ENCODE data around the gene B4GALT1.

B4GALT1 gene

DNA sequence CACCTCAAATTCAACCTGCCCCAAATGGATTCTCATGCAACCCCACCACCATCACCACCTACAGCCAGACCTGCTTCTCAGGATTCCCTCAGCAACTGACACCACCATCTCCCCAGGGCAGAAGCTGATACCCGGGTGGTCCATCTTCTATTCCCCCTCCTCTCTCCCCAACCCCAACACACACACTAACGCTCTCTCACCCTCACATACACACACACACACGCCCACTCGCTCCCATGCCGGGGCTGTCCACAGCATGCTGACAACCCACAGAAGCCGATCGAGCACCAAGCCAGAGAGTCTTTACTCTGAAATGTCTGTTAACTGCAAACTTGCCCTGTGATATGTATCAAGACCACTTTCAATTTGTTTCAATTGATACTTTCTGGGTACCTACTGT lies 28.4 kb downstream of the B4GALT1 start:
- no peak for DNase-seq

GRCh38 chr9:33137781-33138264 lies 29.3 kb downstream of the B4GALT1 start:
- no peak for DNase-seq

DNA sequence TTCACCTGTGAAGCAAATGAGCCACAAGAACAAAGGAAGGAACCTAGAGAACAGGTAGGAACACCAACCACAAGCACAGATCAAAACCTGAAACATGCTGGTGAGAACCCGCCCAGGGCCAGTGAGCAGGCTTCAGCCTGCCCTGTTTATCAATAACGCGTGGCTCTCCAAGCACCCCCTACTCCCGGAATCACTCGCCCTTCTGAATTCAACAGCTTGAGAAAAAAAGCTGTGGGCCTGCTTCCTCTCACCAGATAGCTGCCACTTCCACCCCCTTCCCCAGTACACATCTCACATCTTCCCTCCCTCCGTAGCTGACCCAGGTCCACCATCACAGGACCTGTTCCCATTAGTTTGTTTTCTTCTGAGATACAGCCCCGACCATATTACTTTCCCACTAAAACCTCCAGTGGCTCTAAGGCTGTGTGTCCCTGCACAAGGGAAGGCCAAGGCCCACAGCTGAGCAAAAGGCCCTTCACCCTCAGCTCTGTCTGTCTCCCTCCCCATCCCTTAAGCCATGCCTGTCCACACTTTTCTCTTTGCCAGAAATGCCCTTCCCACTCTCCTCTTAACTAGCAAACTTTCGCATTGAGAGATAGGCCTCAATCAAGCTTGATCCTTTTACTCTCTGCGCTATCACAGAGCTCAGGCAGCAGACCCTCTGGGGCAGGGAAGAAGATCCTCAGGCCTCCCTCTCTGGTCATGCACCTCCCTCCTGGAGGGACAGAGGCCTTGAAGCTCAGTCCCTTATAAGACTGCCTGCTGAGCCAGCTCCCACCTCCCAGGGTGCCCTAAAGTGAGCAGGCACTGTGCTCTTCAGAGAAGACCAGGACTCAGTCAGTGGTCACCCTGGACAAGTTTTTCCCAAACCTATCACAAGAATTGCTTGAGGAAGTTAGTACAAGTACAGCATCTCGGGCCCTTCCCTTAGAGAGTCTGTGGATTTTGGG lies 30.1 kb downstream of the B4GALT1 start:
- no peak for DNase-seq

- DNase-seq, result no peak
These were observed 31.6 kb downstream of the B4GALT1 start for GRCh38 chr9:33135470-33135958.

- no peak for DNase-seq
These were observed 32.1 kb downstream of the B4GALT1 start for GRCh38 chr9:33135031-33135461.

DNA sequence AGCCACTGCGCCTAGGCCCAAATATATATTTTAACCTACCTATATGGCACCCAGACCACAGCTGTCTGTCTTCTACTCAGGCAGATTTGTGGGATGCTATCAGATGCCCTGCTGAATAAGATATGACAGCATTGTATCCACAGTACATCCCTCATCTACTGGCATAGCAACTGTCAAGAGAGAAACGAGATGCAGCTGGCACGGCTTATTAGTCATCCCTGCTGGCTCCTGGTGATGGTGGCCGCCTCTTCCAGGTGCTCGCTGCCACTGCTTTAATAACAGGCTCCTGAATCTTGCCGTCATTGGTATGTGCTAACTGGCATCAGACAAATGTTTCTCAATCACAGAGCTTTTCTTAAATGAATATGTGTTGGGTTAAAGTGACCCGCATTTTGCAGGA lies 34.0 kb downstream of the B4GALT1 start:
- DNase-seq, result no peak

DNA sequence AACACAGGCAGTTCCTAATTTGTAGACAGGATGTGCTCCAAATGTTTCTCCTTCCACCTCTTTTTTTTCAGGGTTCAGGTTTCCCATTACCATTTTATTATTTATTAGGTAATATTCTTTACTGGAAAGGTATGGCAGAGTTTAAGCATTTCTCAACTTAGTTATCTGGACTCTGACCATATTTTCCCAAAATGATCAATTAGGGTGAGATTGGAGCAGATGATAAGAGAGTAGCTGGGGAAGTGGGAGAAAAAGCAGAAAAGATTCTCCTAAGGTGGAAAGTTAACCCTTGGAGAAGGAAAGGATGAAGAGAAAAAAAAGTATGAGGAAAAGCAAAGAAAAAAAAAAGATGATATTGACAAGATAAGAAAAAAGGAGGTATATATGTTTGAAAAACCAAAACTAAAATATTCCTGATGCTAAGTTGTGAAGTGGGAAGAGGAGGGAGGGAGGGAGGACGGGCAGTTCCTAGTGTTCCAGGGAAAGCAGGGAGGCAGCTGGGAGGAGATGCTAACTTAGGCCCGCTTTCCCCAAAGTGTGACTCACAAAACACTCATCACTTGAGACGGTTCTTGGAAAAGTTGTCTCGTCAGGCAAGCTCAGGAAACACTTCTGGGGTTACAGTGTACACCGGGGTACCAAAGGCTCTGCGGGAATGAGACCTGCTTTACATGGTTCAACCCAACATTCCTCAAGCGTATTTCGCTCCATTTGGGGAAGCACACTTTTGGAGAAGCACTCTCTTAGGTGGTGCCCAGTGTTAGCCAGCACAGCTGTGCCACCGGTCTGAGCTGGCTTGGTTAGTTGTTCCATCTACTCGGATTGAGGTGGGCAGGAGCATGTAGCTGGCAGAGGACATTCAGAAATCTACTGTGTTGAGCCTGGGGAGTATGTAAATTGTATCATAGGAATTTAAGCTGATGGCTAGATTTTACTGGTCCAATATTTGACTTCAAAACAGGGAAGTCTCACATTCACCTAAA lies 35.1 kb downstream of the B4GALT1 start:
- no peak for DNase-seq

GRCh38 chr9:33130961-33131789 lies 36.0 kb downstream of the B4GALT1 start:
- no peak for DNase-seq

GRCh38 chr9:33129886-33130881 lies 37.0 kb downstream of the B4GALT1 start:
- DNase-seq, result no peak

- DNase-seq, result no peak
These were observed 37.8 kb downstream of the B4GALT1 start for GRCh38 chr9:33129251-33129885.

DNA sequence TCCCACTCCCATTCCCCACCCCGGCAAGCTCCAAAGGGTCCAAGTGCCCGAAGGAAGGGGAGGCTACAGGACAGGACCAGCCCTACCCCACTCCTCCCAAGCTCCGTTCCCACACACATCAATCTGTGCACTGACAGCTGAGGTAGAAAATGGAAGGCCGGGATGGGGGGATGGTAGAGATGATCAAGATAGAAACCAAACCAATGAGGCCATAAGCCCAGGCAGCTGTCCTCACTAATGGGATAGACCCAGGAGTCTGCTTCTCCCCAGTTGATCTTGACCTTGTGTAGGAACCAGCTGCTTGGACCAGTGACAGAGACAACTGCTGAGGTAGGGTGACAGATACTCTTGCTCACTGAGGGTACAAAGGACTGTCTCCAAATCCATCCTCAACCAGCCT lies 38.6 kb downstream of the B4GALT1 start:
- no peak for DNase-seq

DNA sequence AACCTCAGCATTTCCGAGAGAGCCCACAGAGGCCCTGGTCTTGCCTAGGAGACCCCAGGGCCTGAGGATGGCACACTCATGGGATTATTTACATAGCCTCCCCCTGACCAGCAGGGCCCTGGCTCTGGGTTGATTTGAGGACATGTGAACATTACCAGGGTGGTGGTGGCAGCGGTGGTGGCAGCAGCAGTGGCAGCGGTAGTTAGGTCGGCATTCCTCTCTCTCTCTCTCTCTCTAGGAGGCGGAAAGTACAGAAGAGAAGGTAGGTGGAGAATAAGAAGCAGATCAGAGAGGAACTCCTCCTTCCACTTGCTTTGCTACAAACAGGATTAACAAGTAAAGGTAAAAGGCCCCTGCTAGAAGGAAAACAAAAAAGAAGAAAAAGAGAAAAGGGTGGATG lies 39.3 kb downstream of the B4GALT1 start:
- no peak for DNase-seq

GRCh38 chr9:33125871-33126823 lies 41.0 kb downstream of the B4GALT1 start:
- no peak for DNase-seq

GRCh38 chr9:33125461-33125860 lies 41.7 kb downstream of the B4GALT1 start:
- no peak for DNase-seq

- no peak for DNase-seq
These were observed 42.3 kb downstream of the B4GALT1 start for GRCh38 chr9:33124751-33125381.

- DNase-seq, result no peak
These were observed 43.1 kb downstream of the B4GALT1 start for GRCh38 chr9:33124046-33124445.

- DNase-seq, result no peak
These were observed 43.6 kb downstream of the B4GALT1 start for GRCh38 chr9:33123407-33124031.

DNA sequence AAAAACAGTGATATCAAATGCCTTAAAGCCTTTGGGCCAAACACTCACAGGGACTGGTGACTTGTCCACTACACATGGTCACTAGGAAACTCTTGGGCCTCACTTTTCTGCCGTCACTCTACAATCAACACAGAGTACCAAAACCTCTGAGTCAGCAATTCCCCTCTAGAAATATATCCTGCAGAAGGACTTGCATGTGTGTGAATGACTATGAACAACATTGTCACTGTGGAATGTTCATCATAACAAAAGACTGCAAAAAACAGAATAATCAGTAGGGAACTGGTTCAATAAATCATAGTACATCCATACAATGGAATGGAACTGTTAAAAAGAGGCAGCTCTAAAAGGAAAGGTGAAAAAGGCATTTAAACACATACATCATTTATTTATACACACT lies 46.5 kb downstream of the B4GALT1 start:
- no peak for DNase-seq

All from activated T-cell treated with anti-CD3 and anti-CD28 coated beads for 4 hours (primary cell).